Endothelial cell of umbilical vein (primary cell): ENCODE measurements around the gene CIAO3. TPM values are rescaled to one million over a fixed set of nuclear protein-coding genes. Genes with fewer than 3 reads are reported as not detected.

Experiments used
- BruUV-seq: library from RNA; stranded (reverse); fragments of 400-500 nt; replicated peaks from 2 replicates; lab custom pipeline; 2021; lab: Mats Ljungman, UMichigan
- CTCF ChIA-PET: fragments of 300-600, 350-600 bp; sonication (Branson Sonifier 250); formaldehyde crosslinking; loops from one replicate; lab custom pipeline; 2021; ENCODE audit warnings: antibody characterized with exemption, inconsistent platforms; lab: Charles Lee
- POLR2A ChIA-PET: fragments of 300-600, 350-600 bp; sonication (Branson Sonifier 250); formaldehyde crosslinking; loops from one replicate; lab custom pipeline; 2021; ENCODE audit warnings: antibody characterized with exemption, inconsistent platforms; lab: Charles Lee
- DNase-seq: peaks from one replicate; pipeline ENCODE4 v3.0.0-alpha.2; 2011; ENCODE audit warnings: low read depth, low spot score
- FAIRE-seq: peaks from 2 replicates; lab custom pipeline; 2011; peaks lifted over from hg19 to GRCh38; lab: Jason Lieb, UNC
- H2AFZ ChIP-seq: 2 replicates; pipeline ENCODE4 v1.6.0; 2012; ENCODE audit warnings: low read depth, low read length, control low read depth, inconsistent platforms
- H3K27ac ChIP-seq: 2 replicates; pipeline ENCODE4 v1.5.1; 2011; ENCODE audit warnings: low read depth, mild to moderate bottlenecking, control low read depth, low read length, moderate library complexity; ENCODE audit not compliant: insufficient read depth
- H3K27me3 ChIP-seq, 2 experiments: 2 replicates each; pipeline versions ENCODE4 v1.6.0 to v1.6.1; 2011; ENCODE audit warnings: low read length in 2 of 2, mixed read lengths in 1 of 2; ENCODE audit not compliant: control insufficient read depth in 2 of 2, insufficient read depth in 2 of 2
- H3K36me3 ChIP-seq, 2 experiments: 2 replicates in 1 of 2; 3 replicates in 1 of 2; pipeline ENCODE4 v1.5.1; 2011; ENCODE audit warnings: low read length in 2 of 2, mild to moderate bottlenecking in 1 of 2, moderate library complexity in 1 of 2; ENCODE audit not compliant: control insufficient read depth in 2 of 2, insufficient read depth in 2 of 2; ENCODE audit errors: extremely low read depth in 1 of 2
- H3K4me1 ChIP-seq: 3 replicates; pipeline ENCODE4 v1.5.1; 2011; ENCODE audit warnings: mild to moderate bottlenecking, low read length; ENCODE audit not compliant: control insufficient read depth, insufficient read depth; ENCODE audit errors: extremely low read depth
- H3K4me2 ChIP-seq: 2 replicates; pipeline ENCODE4 v1.6.1; 2011; ENCODE audit warnings: low read length, control low read depth, mixed read lengths; ENCODE audit not compliant: insufficient read depth
- H3K4me3 ChIP-seq, 3 experiments: fragments of 200-600 bp in 1 of 3; sonication (generic), shearing (Covaris generic) in 1 of 3; replicated peaks in 1 of 3; 2 replicates each; pipeline ENCODE4 v1.5.1; 2011 to 2016; ENCODE audit warnings: control low read depth in 3 of 3, low read length in 3 of 3, mild to moderate bottlenecking in 2 of 3, inconsistent platforms in 1 of 3, low read depth in 1 of 3, moderate library complexity in 1 of 3; ENCODE audit not compliant: insufficient read depth in 1 of 3
- H3K79me2 ChIP-seq: 2 replicates; pipeline ENCODE4 v1.6.0; 2012; ENCODE audit warnings: low read length, inconsistent platforms; ENCODE audit not compliant: control insufficient read depth, insufficient read depth
- H3K9ac ChIP-seq: replicated peaks from 2 replicates; pipeline ENCODE3; 2011; ENCODE audit warnings: low read length, control low read depth; ENCODE audit not compliant: insufficient read depth; ENCODE audit errors: extremely low read depth
- H3K9me1 ChIP-seq: replicated peaks from 3 replicates; pipeline ENCODE4 v1.6.0; 2011; ENCODE audit warnings: mild to moderate bottlenecking, low read length; ENCODE audit not compliant: control insufficient read depth, insufficient read depth; ENCODE audit errors: extremely low read depth
- H3K9me3 ChIP-seq: replicated peaks from 2 replicates; pipeline ENCODE4 v1.5.1; 2012; ENCODE audit warnings: low read length, inconsistent platforms; ENCODE audit not compliant: control insufficient read depth, insufficient read depth
- H4K20me1 ChIP-seq: replicated peaks from 2 replicates; pipeline ENCODE3; 2011; ENCODE audit warnings: mild to moderate bottlenecking, low read length; ENCODE audit not compliant: control insufficient read depth, insufficient read depth; ENCODE audit errors: extremely low read depth
- EZH2 ChIP-seq: IDR thresholded peaks from 2 replicates; pipeline ENCODE4 v1.6.1; 2012; ENCODE audit warnings: borderline replicate concordance, low read depth, mild to moderate bottlenecking, moderate library complexity, low read length, inconsistent platforms; ENCODE audit not compliant: severe bottlenecking
- FOS ChIP-seq: IDR thresholded peaks from 2 replicates; pipeline ENCODE4 v1.6.1; 2011; ENCODE audit warnings: mild to moderate bottlenecking, low read length, moderate library complexity, borderline replicate concordance; ENCODE audit not compliant: insufficient read depth
- GATA2 ChIP-seq: IDR thresholded peaks from 2 replicates; pipeline ENCODE4 v1.7.0; 2011; ENCODE audit warnings: low read depth, mild to moderate bottlenecking, moderate library complexity, mixed read lengths, low read length; ENCODE audit not compliant: insufficient read length, insufficient read depth
- JUN ChIP-seq: IDR thresholded peaks from 2 replicates; pipeline ENCODE4 v1.6.1; 2011; ENCODE audit warnings: borderline replicate concordance, low read depth; ENCODE audit not compliant: insufficient read length, insufficient read depth
- MYC ChIP-seq: IDR thresholded peaks from one replicate; pipeline ENCODE4 v1.6.1; 2011; ENCODE audit warnings: mild to moderate bottlenecking, low read depth, low read length
- POLR2A ChIP-seq: IDR thresholded peaks from 2 replicates; pipeline ENCODE4 v1.6.1; 2012; ENCODE audit warnings: low read depth, mild to moderate bottlenecking, control low read depth, low read length
- POLR2AphosphoS5 ChIP-seq: IDR thresholded peaks from 2 replicates; pipeline ENCODE4 v1.6.1; 2012; ENCODE audit warnings: low read depth, mild to moderate bottlenecking, control low read depth, low read length, moderate library complexity; ENCODE audit not compliant: insufficient read depth
- dilution Hi-C: fragments of 300-500 bp; cut with MboI; formaldehyde crosslinking; loops from one replicate; pipeline ENCODE4 v1.15.0; 2019; ENCODE audit warnings: low sequenced_read_pairs; ENCODE audit not compliant: extremely low pct_ligation_motif_present
- intact Hi-C: fragments of 100-400 bp; cut with micrococcal nuclease; formaldehyde crosslinking; loops from one replicate; pipeline ENCODE4 v1.10.0; 2022
- polyA plus RNA-seq, 4 experiments: library from polyadenylated mRNA; depleted of rRNA in 3 of 4; stranded (reverse) in 3 of 4; unstranded in 1 of 4; fragments of >200 nt; gene quantifications; 2 replicates each; pipeline versions ENCODE4 v1.2.1 to v1.2.3, GENCODE V29; 2011 to 2012; ENCODE audit warnings: missing spikeins in 1 of 4
- total RNA-seq: library from RNA; stranded (reverse); gene quantifications from 2 replicates; pipeline ENCODE4 v1.2.3, GENCODE V29; 2021
- TF ChIP-seq, protein P1 (sequence below): IDR thresholded peaks from 2 replicates; pipeline ENCODE4 v1.6.1; 2011; ENCODE audit not compliant: insufficient read depth, insufficient read length
- TF ChIP-seq, protein P2 (sequence below), 2 donors: IDR thresholded peaks; 1 replicate in 1 of 2; 2 replicates in 1 of 2; pipeline ENCODE4 v1.5.1; 2011; ENCODE audit warnings: low read length in 2 of 2, mild to moderate bottlenecking in 2 of 2, moderate library complexity in 2 of 2, control low read depth in 1 of 2, inconsistent platforms in 1 of 2, low read depth in 1 of 2; ENCODE audit not compliant: insufficient read depth in 1 of 2; ENCODE audit errors: extremely low read depth in 1 of 2

CIAO3 gene
- total and polyA plus RNA-seq, 2 donors (not counting 3 experiments of a cell fraction or from before 2014, with no cell fraction given), result 23.1 to 33.8 TPM

DNA sequence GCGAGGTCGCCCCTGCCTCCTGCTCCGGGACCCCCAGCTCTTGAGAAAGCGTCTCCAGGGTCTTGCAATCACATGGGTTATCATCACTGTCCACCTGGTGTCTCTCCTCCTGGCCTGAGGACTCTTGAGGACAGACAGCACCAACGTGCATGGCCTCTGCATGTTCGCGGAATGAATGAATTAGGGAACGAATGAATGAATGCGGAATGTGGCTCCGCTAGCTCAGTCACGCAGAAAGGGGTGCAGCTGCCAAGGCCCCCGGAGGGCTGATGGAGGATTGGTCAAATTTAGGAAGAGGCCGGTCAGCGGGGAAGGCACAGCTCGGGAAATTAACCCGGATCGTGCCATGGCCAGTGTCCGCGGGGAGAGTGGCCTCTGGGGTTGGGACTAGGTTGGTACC, 38.5 kb downstream of the CIAO3 start:
- Histone ChIP-seq H3K4me1 (no peaks in the 10 kb centered on the region), H3K9me1 (no peaks in the 10 kb centered on the region), H3K27me3 (peaks cover 39% of the 10 kb centered on the region in 2 experiments), H3K9ac (no peak overlapping the region), H3K36me3 (no peaks in the 10 kb centered on the region), H3K27ac (no peak overlapping the region), H2AFZ (no peak overlapping the region), H4K20me1 (no peaks in the 10 kb centered on the region), H3K79me2 (no peaks in the 10 kb centered on the region), H3K9me3 (no peaks in the 10 kb centered on the region), H3K4me3 (no peak overlapping the region), H3K4me2 (no peak overlapping the region)
- dilution Hi-C loops, result no loop called here
- TF ChIP-seq JUN (no peak), POLR2AphosphoS5 (no peak), POLR2A (no peak), GATA2 (no peak), EZH2 (no peak), FOS (no peak), MYC (no peak)
- TF ChIP-seq, protein P1, sequence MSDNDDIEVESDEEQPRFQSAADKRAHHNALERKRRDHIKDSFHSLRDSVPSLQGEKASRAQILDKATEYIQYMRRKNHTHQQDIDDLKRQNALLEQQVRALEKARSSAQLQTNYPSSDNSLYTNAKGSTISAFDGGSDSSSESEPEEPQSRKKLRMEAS, result no peak
- TF ChIP-seq, protein P2, sequence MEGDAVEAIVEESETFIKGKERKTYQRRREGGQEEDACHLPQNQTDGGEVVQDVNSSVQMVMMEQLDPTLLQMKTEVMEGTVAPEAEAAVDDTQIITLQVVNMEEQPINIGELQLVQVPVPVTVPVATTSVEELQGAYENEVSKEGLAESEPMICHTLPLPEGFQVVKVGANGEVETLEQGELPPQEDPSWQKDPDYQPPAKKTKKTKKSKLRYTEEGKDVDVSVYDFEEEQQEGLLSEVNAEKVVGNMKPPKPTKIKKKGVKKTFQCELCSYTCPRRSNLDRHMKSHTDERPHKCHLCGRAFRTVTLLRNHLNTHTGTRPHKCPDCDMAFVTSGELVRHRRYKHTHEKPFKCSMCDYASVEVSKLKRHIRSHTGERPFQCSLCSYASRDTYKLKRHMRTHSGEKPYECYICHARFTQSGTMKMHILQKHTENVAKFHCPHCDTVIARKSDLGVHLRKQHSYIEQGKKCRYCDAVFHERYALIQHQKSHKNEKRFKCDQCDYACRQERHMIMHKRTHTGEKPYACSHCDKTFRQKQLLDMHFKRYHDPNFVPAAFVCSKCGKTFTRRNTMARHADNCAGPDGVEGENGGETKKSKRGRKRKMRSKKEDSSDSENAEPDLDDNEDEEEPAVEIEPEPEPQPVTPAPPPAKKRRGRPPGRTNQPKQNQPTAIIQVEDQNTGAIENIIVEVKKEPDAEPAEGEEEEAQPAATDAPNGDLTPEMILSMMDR (IDR thresholded peaks at IDR 0.05; ENCODE audit: extremely low read depth in 1 of 2, insufficient read depth in 1 of 2, low read depth in 1 of 2, low read length in 2 of 2), result no peak
- FAIRE-seq (no peak), DNase-seq (no peak)
- POLR2A ChIA-PET, result interaction anchor here (0.7 kb wide), 1 partner anchor 908 kb away, joined by 3 read pairs; no protein-coding TSS in a partner anchor
- intact Hi-C loops, result no loop called here
- CTCF ChIA-PET, result interaction anchor here (1.1 to 2.7 kb wide), 4 partner anchors 10 to 355 kb away, joined by 3 to 10 read pairs (median 6); partner anchors contain the start of genes METRN and WDR24
- BruUV-seq, result no TSS peak
